Activated CD4-positive, CD25-positive, alpha-beta regulatory T cell treated with anti-CD3 and anti-CD28 coated beads, Interleukin-2, amount 50 U/mL, for 72 hours (primary cell): ENCODE data around the gene NLK.
"Not testable (repeated sequence)": the region's sequence is repeated elsewhere in the genome, so short reads cannot be mapped to it uniquely, and the experiment has no call there.

Experiments
- DNase-seq: peaks from one replicate; pipeline ENCODE4 v3.0.0; 2021

NLK gene

GRCh38 chr17:28236033-28236653, 193.7 kb downstream of the NLK start:
- DNase-seq = not testable (repeated sequence)

- DNase-seq = not testable (repeated sequence)
Observed at GRCh38 chr17:28238547-28239270, 196.2 kb downstream of the NLK start.

- no peak for DNase-seq
Observed at GRCh38 chr17:28239271-28239624, 196.8 kb downstream of the NLK start.

GRCh38 chr17:28240688-28241340, 198.3 kb downstream of the NLK start:
- DNase-seq = no peak

- DNase-seq = no peak
Observed at GRCh38 chr17:28242791-28243190, 200.3 kb downstream of the NLK start.

- DNase-seq = not testable (repeated sequence)
Observed at GRCh38 chr17:28243268-28243667, 200.8 kb downstream of the NLK start.

- no peak for DNase-seq
Observed at GRCh38 chr17:28244446-28244845, 202.0 kb downstream of the NLK start.
